Spleen (tissue), 7 donors: ENCODE measurements around the gene TEX44.

ENCODE experiments used
- POLR2A ChIP-seq, 3 donors: fragments of 450-650 bp; IDR thresholded peaks; one replicate each; pipeline ENCODE4 v1.5.1; 2017; ENCODE audit warnings: antibody characterized with exemption in 3 of 3, mild to moderate bottlenecking in 1 of 3
- TF ChIP-seq, protein P1 (sequence below), 11 experiments: fragments of 200-600 bp in 7 of 11; fragments of 450-650 bp in 4 of 11; sonication (generic) in 4 of 11; IDR thresholded peaks in 8 of 11; conservative IDR thresholded peaks in 3 of 11; 1 replicate in 7 of 11; 2 replicates in 4 of 11; pipeline versions ENCODE4 v1.4.0 to v1.8.0; 2016 to 2021; ENCODE audit warnings: antibody characterized with exemption in 11 of 11, inconsistent platforms in 4 of 11, mild to moderate bottlenecking in 1 of 11
- donor health status: DM: no; HTN: no; CAD: no; lungs with moderate emphysema.
- donor health status: DM: no; HTN: no; CAD: no.
- donor health status: DM: no; HTN: no; CAD: no.

DNA sequence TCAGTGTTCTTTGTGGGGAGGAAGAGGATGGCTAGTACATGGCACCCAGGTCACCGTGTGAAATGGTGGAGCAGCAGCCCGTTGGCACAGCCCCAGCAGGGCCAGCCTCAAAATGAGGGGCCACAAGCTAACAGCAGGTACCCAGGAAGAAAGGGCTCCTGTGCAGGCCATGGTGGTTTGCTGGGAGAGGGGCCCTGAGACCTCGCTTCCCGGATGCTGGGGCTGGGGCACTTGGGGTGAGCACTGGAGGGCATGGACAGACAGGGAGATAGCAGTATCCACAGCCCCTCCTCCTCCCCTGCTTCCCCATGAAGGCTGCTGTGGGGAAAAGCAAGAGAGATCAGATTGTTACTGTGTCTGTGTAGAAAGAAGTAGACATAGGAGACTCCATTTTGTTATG, 16.2 kb upstream of the TEX44 start:
- TF ChIP-seq, protein P1, sequence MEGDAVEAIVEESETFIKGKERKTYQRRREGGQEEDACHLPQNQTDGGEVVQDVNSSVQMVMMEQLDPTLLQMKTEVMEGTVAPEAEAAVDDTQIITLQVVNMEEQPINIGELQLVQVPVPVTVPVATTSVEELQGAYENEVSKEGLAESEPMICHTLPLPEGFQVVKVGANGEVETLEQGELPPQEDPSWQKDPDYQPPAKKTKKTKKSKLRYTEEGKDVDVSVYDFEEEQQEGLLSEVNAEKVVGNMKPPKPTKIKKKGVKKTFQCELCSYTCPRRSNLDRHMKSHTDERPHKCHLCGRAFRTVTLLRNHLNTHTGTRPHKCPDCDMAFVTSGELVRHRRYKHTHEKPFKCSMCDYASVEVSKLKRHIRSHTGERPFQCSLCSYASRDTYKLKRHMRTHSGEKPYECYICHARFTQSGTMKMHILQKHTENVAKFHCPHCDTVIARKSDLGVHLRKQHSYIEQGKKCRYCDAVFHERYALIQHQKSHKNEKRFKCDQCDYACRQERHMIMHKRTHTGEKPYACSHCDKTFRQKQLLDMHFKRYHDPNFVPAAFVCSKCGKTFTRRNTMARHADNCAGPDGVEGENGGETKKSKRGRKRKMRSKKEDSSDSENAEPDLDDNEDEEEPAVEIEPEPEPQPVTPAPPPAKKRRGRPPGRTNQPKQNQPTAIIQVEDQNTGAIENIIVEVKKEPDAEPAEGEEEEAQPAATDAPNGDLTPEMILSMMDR (IDR thresholded peaks at IDR 0.05 in 8 of 11, conservative IDR thresholded peaks at IDR 0.05 in 3 of 11): no peak
- no peak for TF ChIP-seq POLR2A (IDR thresholded peaks at IDR 0.05)
